ENCODE data around the gene TTC21B.

DNA sequence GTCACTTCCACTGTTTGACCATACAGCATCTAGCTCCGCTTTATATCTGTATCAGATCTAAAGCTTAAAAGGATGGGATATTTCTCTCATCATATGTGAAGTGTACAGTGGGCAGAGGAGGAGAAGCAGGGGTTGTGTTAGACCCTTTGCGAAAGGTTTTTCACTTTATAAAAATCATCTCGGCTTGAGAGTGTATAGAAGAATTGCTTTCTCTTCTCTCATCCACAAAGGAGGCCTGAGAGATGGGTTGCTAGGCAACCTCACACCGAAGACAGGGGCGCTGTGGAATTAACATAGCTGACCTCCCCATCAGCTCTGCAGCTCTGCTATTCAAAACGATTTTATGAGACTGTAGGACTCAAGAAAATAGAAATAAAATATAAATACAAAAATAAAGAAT, 89.3 kb downstream of the TTC21B start:
- TF ChIP-seq, protein P1, sequence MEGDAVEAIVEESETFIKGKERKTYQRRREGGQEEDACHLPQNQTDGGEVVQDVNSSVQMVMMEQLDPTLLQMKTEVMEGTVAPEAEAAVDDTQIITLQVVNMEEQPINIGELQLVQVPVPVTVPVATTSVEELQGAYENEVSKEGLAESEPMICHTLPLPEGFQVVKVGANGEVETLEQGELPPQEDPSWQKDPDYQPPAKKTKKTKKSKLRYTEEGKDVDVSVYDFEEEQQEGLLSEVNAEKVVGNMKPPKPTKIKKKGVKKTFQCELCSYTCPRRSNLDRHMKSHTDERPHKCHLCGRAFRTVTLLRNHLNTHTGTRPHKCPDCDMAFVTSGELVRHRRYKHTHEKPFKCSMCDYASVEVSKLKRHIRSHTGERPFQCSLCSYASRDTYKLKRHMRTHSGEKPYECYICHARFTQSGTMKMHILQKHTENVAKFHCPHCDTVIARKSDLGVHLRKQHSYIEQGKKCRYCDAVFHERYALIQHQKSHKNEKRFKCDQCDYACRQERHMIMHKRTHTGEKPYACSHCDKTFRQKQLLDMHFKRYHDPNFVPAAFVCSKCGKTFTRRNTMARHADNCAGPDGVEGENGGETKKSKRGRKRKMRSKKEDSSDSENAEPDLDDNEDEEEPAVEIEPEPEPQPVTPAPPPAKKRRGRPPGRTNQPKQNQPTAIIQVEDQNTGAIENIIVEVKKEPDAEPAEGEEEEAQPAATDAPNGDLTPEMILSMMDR (IDR thresholded peaks at IDR 0.05; ENCODE audit: low read length): no peak
- no peak for TF ChIP-seq EZH2 (IDR thresholded peaks at IDR 0.05; ENCODE audit: borderline replicate concordance, low read length)
